Measurements from ENCODE around the gene CD58. TPM values are rescaled to one million over a fixed set of nuclear protein-coding genes. Genes with fewer than 3 reads are reported as not detected.

Gene CD58
- total and polyA plus RNA-seq, 2 of the 4 experiments (the other 2 are of a cell fraction) = 5.4 to 5.7 TPM

- Histone ChIP-seq H3K4ac (ENCODE audit: low read depth, low read length) (no peak overlapping the region), H2BK15ac (ENCODE audit: low read depth, low read length) (no peak overlapping the region), H3K9ac (ENCODE audit: low read depth, low read length) (no peak overlapping the region), H3K56ac (ENCODE audit: extremely low read depth, insufficient read depth, low read length) (no peak overlapping the region), H3K18ac (ENCODE audit: low read depth, low read length) (no peak overlapping the region), H3K27ac (ENCODE audit: insufficient read depth, low read length) (no peak overlapping the region), H3K79me1 (ENCODE audit: low read depth in 1 of 2, low read length in 2 of 2) (0 out of 4 replicates have a peak, but pooled peaks cover 0 to 2% of the 10 kb centered on the region in 2 experiments), H2AFZ (replicated peaks; ENCODE audit: low read length, poor library complexity) (no peak overlapping the region), H2AK9ac (replicated peaks; ENCODE audit: low read depth, low read length, poor library complexity) (no peak overlapping the region), H2AK5ac (ENCODE audit: low read depth, low read length) (no peak overlapping the region), H2BK5ac (ENCODE audit: low read depth, low read length, poor library complexity, severe bottlenecking) (no peak overlapping the region), H3K4me2 (ENCODE audit: low read depth, low read length) (no peak overlapping the region), H3K4me1 (ENCODE audit: control insufficient read depth, insufficient read depth, low read length) (no peaks in the 10 kb centered on the region), H3K14ac (replicated peaks; ENCODE audit: low read depth, low read length) (no peak overlapping the region), H3K9me3 (ENCODE audit: control insufficient read depth, insufficient read depth, low read length) (no peaks in the 10 kb centered on the region), H3K36me3 (ENCODE audit: control insufficient read depth, insufficient read depth, low read length) (no peaks in the 10 kb centered on the region), H2BK120ac (ENCODE audit: low read depth, low read length) (no peak overlapping the region), H4K5ac (ENCODE audit: low read depth, low read length) (no peak overlapping the region), H3K4me3 (ENCODE audit: insufficient read depth, low read depth, low read length) (no peak overlapping the region), H4K91ac (ENCODE audit: insufficient read depth, low read depth, low read length) (no peak overlapping the region), H4K20me1 (ENCODE audit: insufficient read depth, low read length) (no peaks in the 10 kb centered on the region), H4K8ac (ENCODE audit: low read depth in 2 of 2, low read length in 2 of 2) (no peak overlapping the region), H3K27me3 (ENCODE audit: control insufficient read depth, insufficient read depth, low read length) (no peaks in the 10 kb centered on the region), H3K23ac (ENCODE audit: low read depth, low read length) (no peak overlapping the region), H3K9me1 (ENCODE audit: insufficient read depth, low read length) (no peaks in the 10 kb centered on the region), H2BK20ac (ENCODE audit: low read depth, low read length) (no peak overlapping the region)
- dilution Hi-C loops (cut with HindIII; ENCODE audit: low sequenced_read_pairs, unreplicated experiment) = no loop called here
- POLR2A ChIA-PET (ENCODE audit: unreplicated experiment) = no interaction called here
- no peak for TF ChIP-seq BHLHE40 (IDR thresholded peaks at IDR 0.05; ENCODE audit: low read depth, low read length)
- TF ChIP-seq CHD1 (IDR thresholded peaks at IDR 0.05; ENCODE audit: low read depth, low read length) = no peak
- no peak for TF ChIP-seq CEBPB (IDR thresholded peaks at IDR 0.05; ENCODE audit: low read depth, low read length)
- TF ChIP-seq RFX5 (IDR thresholded peaks at IDR 0.05; ENCODE audit: low read depth, low read length) = no peak
- TF ChIP-seq MXI1 (IDR thresholded peaks at IDR 0.05; ENCODE audit: borderline replicate concordance, low read depth, low read length) = no peak
- no peak for TF ChIP-seq MAZ (IDR thresholded peaks at IDR 0.05; ENCODE audit: borderline replicate concordance, low read depth, low read length)
- TF ChIP-seq POLR2A (IDR thresholded peaks at IDR 0.05; ENCODE audit: low read depth, low read length) = no peak
- no TSS peak for BruUV-seq (replicated peaks)
- in situ Hi-C loops (cut with MboI; ENCODE audit: low sequenced_read_pairs) = no loop called here
- no peak for ATAC-seq (ENCODE audit: low read depth)
- no peak for DNase-seq
- intact Hi-C loops (cut with micrococcal nuclease) = no loop called here
- no CpG with 5 or more reads among the region's 1 CpG for WGBS, 2 experiments (ENCODE audit: extremely low coverage in 2 of 2, insufficient read length in 1 of 2)
- CTCF ChIA-PET = no interaction called here
Observed at GRCh38 chr1:116565222-116565621, 5.6 kb downstream of the CD58 start.
